HS-5 (cell line): ENCODE results near the gene RERE.

Source experiments
- DNase-seq: peaks from one replicate; pipeline ENCODE4 v3.0.0-alpha.2; 2012; ENCODE audit warnings: low read depth

The RERE gene

GRCh38 chr1:8348047-8348776 lies 469.2 kb downstream of the RERE start:
- no peak for DNase-seq

- no peak for DNase-seq
These were observed 469.8 kb downstream of the RERE start for GRCh38 chr1:8347635-8348034.

GRCh38 chr1:8345621-8346415 lies 471.6 kb downstream of the RERE start:
- no peak for DNase-seq

GRCh38 chr1:8344893-8345507 lies 472.4 kb downstream of the RERE start:
- no peak for DNase-seq

GRCh38 chr1:8343464-8344001 lies 473.9 kb downstream of the RERE start:
- DNase-seq, result peak; percentile 89

GRCh38 chr1:8343044-8343443 lies 474.4 kb downstream of the RERE start:
- DNase-seq, result no peak

GRCh38 chr1:8342325-8342724 lies 475.1 kb downstream of the RERE start:
- no peak for DNase-seq

- DNase-seq, result no peak
These were observed 477.0 kb downstream of the RERE start for GRCh38 chr1:8340448-8340847.

GRCh38 chr1:8339203-8339600 lies 478.2 kb downstream of the RERE start:
- DNase-seq, result no peak

GRCh38 chr1:8338526-8339202 lies 478.8 kb downstream of the RERE start:
- no peak for DNase-seq

GRCh38 chr1:8337776-8338525 lies 479.5 kb downstream of the RERE start:
- DNase-seq, result no peak

- no peak for DNase-seq
These were observed 482.2 kb downstream of the RERE start for GRCh38 chr1:8335246-8335645.

- DNase-seq, result no peak
These were observed 483.2 kb downstream of the RERE start for GRCh38 chr1:8334106-8334851.

GRCh38 chr1:8333246-8333987 lies 484.0 kb downstream of the RERE start:
- no peak for DNase-seq

- no peak for DNase-seq
These were observed 484.6 kb downstream of the RERE start for GRCh38 chr1:8332806-8333205.

GRCh38 chr1:8330271-8331125 lies 486.9 kb downstream of the RERE start:
- no peak for DNase-seq

- DNase-seq, result no peak
These were observed 487.6 kb downstream of the RERE start for GRCh38 chr1:8329858-8330257.

- no peak for DNase-seq
These were observed 488.0 kb downstream of the RERE start for GRCh38 chr1:8329439-8329838.

GRCh38 chr1:8328271-8328670 lies 489.2 kb downstream of the RERE start:
- DNase-seq, result no peak
